ENCODE results near the gene C11orf97.

DNA sequence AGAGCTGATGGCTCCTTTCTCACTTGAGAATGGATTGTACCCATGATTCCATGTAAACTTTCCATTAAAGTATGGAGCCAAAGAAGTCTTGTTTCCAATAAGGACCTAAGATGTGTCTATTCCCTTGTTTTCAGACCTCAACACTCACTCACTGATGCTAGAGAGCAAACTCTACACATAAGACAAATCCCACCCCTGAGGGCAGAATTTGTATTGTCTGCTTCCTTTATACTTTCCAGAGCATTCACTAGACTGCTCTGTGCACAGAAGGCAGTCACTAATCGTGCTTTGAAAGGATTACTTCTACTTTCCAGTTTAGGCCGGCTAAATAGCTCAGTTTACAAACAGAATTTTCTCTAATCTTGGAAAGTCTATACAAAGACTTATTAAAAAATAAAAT is 12.1 kb upstream of the C11orf97 start:
- TF ChIP-seq, protein P1, sequence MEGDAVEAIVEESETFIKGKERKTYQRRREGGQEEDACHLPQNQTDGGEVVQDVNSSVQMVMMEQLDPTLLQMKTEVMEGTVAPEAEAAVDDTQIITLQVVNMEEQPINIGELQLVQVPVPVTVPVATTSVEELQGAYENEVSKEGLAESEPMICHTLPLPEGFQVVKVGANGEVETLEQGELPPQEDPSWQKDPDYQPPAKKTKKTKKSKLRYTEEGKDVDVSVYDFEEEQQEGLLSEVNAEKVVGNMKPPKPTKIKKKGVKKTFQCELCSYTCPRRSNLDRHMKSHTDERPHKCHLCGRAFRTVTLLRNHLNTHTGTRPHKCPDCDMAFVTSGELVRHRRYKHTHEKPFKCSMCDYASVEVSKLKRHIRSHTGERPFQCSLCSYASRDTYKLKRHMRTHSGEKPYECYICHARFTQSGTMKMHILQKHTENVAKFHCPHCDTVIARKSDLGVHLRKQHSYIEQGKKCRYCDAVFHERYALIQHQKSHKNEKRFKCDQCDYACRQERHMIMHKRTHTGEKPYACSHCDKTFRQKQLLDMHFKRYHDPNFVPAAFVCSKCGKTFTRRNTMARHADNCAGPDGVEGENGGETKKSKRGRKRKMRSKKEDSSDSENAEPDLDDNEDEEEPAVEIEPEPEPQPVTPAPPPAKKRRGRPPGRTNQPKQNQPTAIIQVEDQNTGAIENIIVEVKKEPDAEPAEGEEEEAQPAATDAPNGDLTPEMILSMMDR (IDR thresholded peaks at IDR 0.05): no peak
- TF ChIP-seq POLR2A (IDR thresholded peaks at IDR 0.05): no peak

Data from body of pancreas (tissue), 4 donors.